ENCODE data around the gene SMOC2. TPM values are rescaled to one million over a fixed set of nuclear protein-coding genes. Genes with fewer than 3 reads are reported as not detected.

SMOC2 gene
- polyA plus RNA-seq, 3 donors: not detected

GRCh38 chr6:168393126-168393870, 47.7 kb upstream of the SMOC2 start:
- H3K36me3 Mint-ChIP-seq: no peaks in the 10 kb centered on the region
- Histone ChIP-seq H3K4me3 (replicated peaks in 1 of 3; ENCODE audit: low read depth in 2 of 3, low read length in 3 of 3) (no peak overlapping the region), H3K36me3 (replicated peaks in 1 of 2; ENCODE audit: control insufficient read depth in 1 of 2, insufficient read depth in 2 of 2, low read length in 2 of 2) (no peaks in the 10 kb centered on the region), H3K4me1 (ENCODE audit: control insufficient read depth in 1 of 2, insufficient read depth in 2 of 2, low read length in 2 of 2) (no peaks in the 10 kb centered on the region), H3K4me2 (replicated peaks; ENCODE audit: extremely low read depth, low read length, poor library complexity, severe bottlenecking) (no peak overlapping the region), H3K79me2 (ENCODE audit: insufficient read depth, low read length) (no peaks in the 10 kb centered on the region), H3K27ac (ENCODE audit: low read depth in 1 of 2, low read length in 2 of 2) (no peak overlapping the region), H3K9me3 (replicated peaks in 1 of 2; ENCODE audit: control insufficient read depth in 1 of 2, insufficient read depth in 1 of 2, low read length in 2 of 2) (peaks cover 0 to 12% of the 10 kb centered on the region in 2 donors), H3K27me3 (ENCODE audit: control insufficient read depth in 2 of 2, insufficient read depth in 2 of 2, low read length in 2 of 2) (no peaks in the 10 kb centered on the region), H2AFZ (ENCODE audit: insufficient read depth, low read depth, low read length, poor library complexity, severe bottlenecking) (no peak overlapping the region), H4K20me1 (ENCODE audit: insufficient read depth, low read length) (no peaks in the 10 kb centered on the region), H3K9ac (ENCODE audit: insufficient read depth, low read length, poor library complexity, severe bottlenecking) (no peak overlapping the region)
- WGBS (ENCODE audit: insufficient coverage): 93% methylated on average over 23 of the region's 23 CpGs
- no peak for TF ChIP-seq CTCF (IDR thresholded peaks at IDR 0.05)
- peaks cover 2 to 10% (median 2%) of the 10 kb centered on the region in 7 donors for H3K9me3 Mint-ChIP-seq
- no peak overlapping the region for H3K27ac Mint-ChIP-seq
- H3K27me3 Mint-ChIP-seq (ENCODE audit: low read depth in 3 of 3): peaks cover 0 to 2% (median 1%) of the 10 kb centered on the region in 3 donors
- intact Hi-C loops (cut with micrococcal nuclease): no loop called here
- no peak for DNase-seq
- no peaks in the 10 kb centered on the region for H3K4me1 Mint-ChIP-seq
- H3K4me3 Mint-ChIP-seq: no peak overlapping the region

GRCh38 chr6:168394606-168395005, 46.4 kb upstream of the SMOC2 start:
- no peak for DNase-seq
- Mint-ChIP-seq H3K4me3 (no peak overlapping the region), H3K27ac (no peak overlapping the region), H3K9me3 (peaks cover 2 to 10% (median 3%) of the 10 kb centered on the region in 7 donors), H3K4me1 (no peaks in the 10 kb centered on the region), H3K27me3 (ENCODE audit: low read depth in 3 of 3) (peaks cover 0 to 5% (median 3%) of the 10 kb centered on the region in 3 donors), H3K36me3 (no peaks in the 10 kb centered on the region)
- no peak for TF ChIP-seq CTCF (IDR thresholded peaks at IDR 0.05)
- H3K79me2 ChIP-seq (ENCODE audit: insufficient read depth, low read length): no peaks in the 10 kb centered on the region
- no peaks in the 10 kb centered on the region for H4K20me1 ChIP-seq (ENCODE audit: insufficient read depth, low read length)
- H3K9me3 ChIP-seq (replicated peaks in 1 of 2; ENCODE audit: control insufficient read depth in 1 of 2, insufficient read depth in 1 of 2, low read length in 2 of 2): peaks cover 0 to 12% of the 10 kb centered on the region in 2 donors
- no peaks in the 10 kb centered on the region for H3K4me1 ChIP-seq (ENCODE audit: control insufficient read depth in 1 of 2, insufficient read depth in 2 of 2, low read length in 2 of 2)
- H3K27me3 ChIP-seq (ENCODE audit: control insufficient read depth in 2 of 2, insufficient read depth in 2 of 2, low read length in 2 of 2): no peaks in the 10 kb centered on the region
- H3K27ac ChIP-seq (ENCODE audit: low read depth in 1 of 2, low read length in 2 of 2): no peak overlapping the region
- intact Hi-C loops (cut with micrococcal nuclease): no loop called here
- 68% methylated on average over 9 of the region's 12 CpGs for WGBS (ENCODE audit: insufficient coverage)
- no peak overlapping the region for H3K4me3 ChIP-seq (replicated peaks in 1 of 3; ENCODE audit: low read depth in 2 of 3, low read length in 3 of 3)
- no peak overlapping the region for H3K9ac ChIP-seq (ENCODE audit: insufficient read depth, low read length, poor library complexity, severe bottlenecking)
- H3K4me2 ChIP-seq (replicated peaks; ENCODE audit: extremely low read depth, low read length, poor library complexity, severe bottlenecking): no peak overlapping the region
- no peaks in the 10 kb centered on the region for H3K36me3 ChIP-seq (replicated peaks in 1 of 2; ENCODE audit: control insufficient read depth in 1 of 2, insufficient read depth in 2 of 2, low read length in 2 of 2)
- no peak overlapping the region for H2AFZ ChIP-seq (ENCODE audit: insufficient read depth, low read depth, low read length, poor library complexity, severe bottlenecking)

Measured in CD14-positive monocyte (primary cell).